ENCODE measurements around the gene P2RX5.

DNA sequence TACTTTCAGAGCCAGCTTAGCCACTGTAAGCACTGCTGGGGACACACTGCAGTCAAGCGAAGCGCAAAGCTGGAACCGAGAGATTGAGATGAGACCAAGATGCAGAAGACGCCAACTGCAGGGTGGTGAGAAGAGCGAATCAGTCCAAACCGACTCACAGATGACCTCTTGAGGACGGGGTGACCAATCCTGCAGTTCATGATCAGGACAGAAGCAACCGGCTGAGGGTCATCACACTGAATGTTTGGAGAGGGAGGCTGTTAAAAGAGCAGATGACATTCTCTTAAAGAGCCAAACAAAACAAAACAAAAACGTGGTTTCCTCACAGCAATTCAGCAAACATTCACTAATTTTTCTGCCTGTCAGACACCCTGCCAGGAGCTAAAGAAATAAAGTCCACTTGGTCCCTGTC lies 36.3 kb upstream of the P2RX5 start:
- TF ChIP-seq, protein P1, sequence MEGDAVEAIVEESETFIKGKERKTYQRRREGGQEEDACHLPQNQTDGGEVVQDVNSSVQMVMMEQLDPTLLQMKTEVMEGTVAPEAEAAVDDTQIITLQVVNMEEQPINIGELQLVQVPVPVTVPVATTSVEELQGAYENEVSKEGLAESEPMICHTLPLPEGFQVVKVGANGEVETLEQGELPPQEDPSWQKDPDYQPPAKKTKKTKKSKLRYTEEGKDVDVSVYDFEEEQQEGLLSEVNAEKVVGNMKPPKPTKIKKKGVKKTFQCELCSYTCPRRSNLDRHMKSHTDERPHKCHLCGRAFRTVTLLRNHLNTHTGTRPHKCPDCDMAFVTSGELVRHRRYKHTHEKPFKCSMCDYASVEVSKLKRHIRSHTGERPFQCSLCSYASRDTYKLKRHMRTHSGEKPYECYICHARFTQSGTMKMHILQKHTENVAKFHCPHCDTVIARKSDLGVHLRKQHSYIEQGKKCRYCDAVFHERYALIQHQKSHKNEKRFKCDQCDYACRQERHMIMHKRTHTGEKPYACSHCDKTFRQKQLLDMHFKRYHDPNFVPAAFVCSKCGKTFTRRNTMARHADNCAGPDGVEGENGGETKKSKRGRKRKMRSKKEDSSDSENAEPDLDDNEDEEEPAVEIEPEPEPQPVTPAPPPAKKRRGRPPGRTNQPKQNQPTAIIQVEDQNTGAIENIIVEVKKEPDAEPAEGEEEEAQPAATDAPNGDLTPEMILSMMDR (IDR thresholded peaks at IDR 0.05) = no peak
- TF ChIP-seq POLR2A (IDR thresholded peaks at IDR 0.05) = no peak

Data from ovary (tissue), 3 donors.